Endodermal cell (in vitro differentiated cells): ENCODE measurements around the gene LLGL2. TPM values are rescaled to one million over a fixed set of nuclear protein-coding genes. Genes with fewer than 3 reads are reported as not detected.

Source experiments
- DNase-seq: peaks from one replicate; pipeline ENCODE4 v3.0.0-alpha.2; 2017
- H3K27ac ChIP-seq: 2 replicates; pipeline ENCODE4 v1.5.1; 2013; ENCODE audit warnings: mild to moderate bottlenecking, low read depth, low read length, moderate library complexity
- H3K27me3 ChIP-seq: 2 replicates; pipeline ENCODE4 v1.6.1; 2013; ENCODE audit warnings: mild to moderate bottlenecking, low read length, moderate library complexity; ENCODE audit not compliant: insufficient read depth, control insufficient read depth, poor library complexity, severe bottlenecking
- H3K36me3 ChIP-seq: 2 replicates; pipeline ENCODE4 v1.7.0; 2013; ENCODE audit warnings: mild to moderate bottlenecking, low read length, moderate library complexity; ENCODE audit not compliant: control insufficient read depth, insufficient read depth
- H3K4me1 ChIP-seq: one replicate; pipeline ENCODE4 v1.7.0; 2013; ENCODE audit warnings: low read length; ENCODE audit not compliant: control insufficient read depth, insufficient read depth
- H3K4me3 ChIP-seq: 2 replicates; pipeline ENCODE4 v1.5.1; 2013; ENCODE audit warnings: mild to moderate bottlenecking, low read length, moderate library complexity
- H3K9ac ChIP-seq: 2 replicates; pipeline ENCODE4 v1.6.1; 2013; ENCODE audit warnings: mild to moderate bottlenecking, low read length, moderate library complexity; ENCODE audit not compliant: poor library complexity, severe bottlenecking; ENCODE audit errors: extremely low read depth
- H3K9me3 ChIP-seq: 2 replicates; pipeline ENCODE4 v1.6.1; 2013; ENCODE audit warnings: mild to moderate bottlenecking, low read length, moderate library complexity; ENCODE audit not compliant: control insufficient read depth
- H3K27ac Mint-ChIP-seq: 2 replicates; pipeline ENCODE4 v1.8.0; 2020; ENCODE audit warnings: mixed read lengths
- H3K27me3 Mint-ChIP-seq: 2 replicates; pipeline ENCODE4 v1.8.0; 2021; ENCODE audit warnings: mild to moderate bottlenecking, mixed read lengths; ENCODE audit not compliant: insufficient read depth
- H3K36me3 Mint-ChIP-seq: 2 replicates; pipeline ENCODE4 v1.8.0; 2020; ENCODE audit warnings: low read depth, mixed read lengths
- H3K4me1 Mint-ChIP-seq: 2 replicates; pipeline ENCODE4 v1.8.0; 2020; ENCODE audit warnings: mixed read lengths
- H3K4me3 Mint-ChIP-seq: 2 replicates; pipeline ENCODE4 v1.8.0; 2020; ENCODE audit warnings: mild to moderate bottlenecking, moderate library complexity, mixed read lengths
- H3K9me3 Mint-ChIP-seq: 2 replicates; pipeline ENCODE4 v1.8.0; 2020; ENCODE audit warnings: mild to moderate bottlenecking, mixed read lengths
- CTCF ChIP-seq: fragments of 200-600 bp; sonication (generic); conservative IDR thresholded peaks from 2 replicates; pipeline ENCODE4 v1.5.0; 2021; ENCODE audit warnings: antibody characterized with exemption, mild to moderate bottlenecking
- WGBS, 2 experiments: methylation state at CpG; one replicate each; pipeline versions ENCODE4 v1.1.5 to v1.1.7; 2013; ENCODE audit warnings: missing lambda C conversion rate in 2 of 2, mixed read lengths in 1 of 2; ENCODE audit not compliant: insufficient coverage in 1 of 2, insufficient read length in 1 of 2; 5-methylcytosine and 5-hydroxymethylcytosine counted together
- total RNA-seq, 2 donors: library from RNA; stranded (reverse); fragmentation: NEBNext Ultra II Directional in 1 of 2; extraction: Animal tissue kit (Norgen Biotek cat#: 25700) in 1 of 2; gene quantifications; 2 replicates in 1 of 2; 3 replicates in 1 of 2; pipeline ENCODE4 v1.2.1, GENCODE V29; 2021

Gene LLGL2
- total RNA-seq, 2 donors from 2014 or later: 128 to 149 TPM

- Histone ChIP-seq H3K27ac (no peak overlapping the region), H3K27me3 (peaks cover 84% of the 10 kb centered on the region), H3K36me3 (peaks cover 4% of the 10 kb centered on the region), H3K4me3 (no peak overlapping the region), H3K9me3 (no peaks in the 10 kb centered on the region), H3K9ac (no peak overlapping the region), H3K4me1 (peaks cover 7% of the 10 kb centered on the region)
- Mint-ChIP-seq H3K4me3 (no peak overlapping the region), H3K27me3 (peaks cover 86% of the 10 kb centered on the region), H3K4me1 (peaks cover 29% of the 10 kb centered on the region), H3K27ac (no peak overlapping the region), H3K36me3 (peaks cover 25% of the 10 kb centered on the region), H3K9me3 (no peaks in the 10 kb centered on the region)
- 92 to 93% methylated on average over 5 to 6 of the region's 6 CpGs for WGBS, 2 experiments
- no peak for TF ChIP-seq CTCF
- peak; percentile 44 for DNase-seq
Measured at GRCh38 chr17:75480281-75480680, 45.2 kb upstream of the LLGL2 start.

- Histone ChIP-seq H3K27me3 (peaks cover 76% of the 10 kb centered on the region), H3K4me1 (peaks cover 7% of the 10 kb centered on the region), H3K9me3 (no peaks in the 10 kb centered on the region), H3K4me3 (no peak overlapping the region), H3K9ac (no peak overlapping the region), H3K36me3 (peaks cover 4% of the 10 kb centered on the region), H3K27ac (no peak overlapping the region)
- no peak for TF ChIP-seq CTCF
- no peak overlapping the region for H3K4me3 Mint-ChIP-seq
- peaks cover 80% of the 10 kb centered on the region for H3K27me3 Mint-ChIP-seq
- no peaks in the 10 kb centered on the region for H3K9me3 Mint-ChIP-seq
- H3K36me3 Mint-ChIP-seq: peaks cover 25% of the 10 kb centered on the region
- DNase-seq: peak; percentile 79
- peak overlapping the region; percentile 28 for H3K27ac Mint-ChIP-seq
- WGBS, 2 experiments: 58 to 76% methylated on average over 6 to 13 of the region's 13 CpGs
- H3K4me1 Mint-ChIP-seq: peaks cover 29% of the 10 kb centered on the region
Measured at GRCh38 chr17:75481194-75482068, 44.1 kb upstream of the LLGL2 start.

- no peaks in the 10 kb centered on the region for H3K9me3 Mint-ChIP-seq
- Histone ChIP-seq H3K9ac (no peak overlapping the region), H3K9me3 (no peaks in the 10 kb centered on the region), H3K27me3 (peaks cover 68% of the 10 kb centered on the region), H3K27ac (no peak overlapping the region), H3K36me3 (peaks cover 4% of the 10 kb centered on the region), H3K4me3 (no peak overlapping the region), H3K4me1 (peaks cover 7% of the 10 kb centered on the region)
- peaks cover 32% of the 10 kb centered on the region for H3K4me1 Mint-ChIP-seq
- H3K36me3 Mint-ChIP-seq: peaks cover 20% of the 10 kb centered on the region
- no peak overlapping the region for H3K4me3 Mint-ChIP-seq
- H3K27ac Mint-ChIP-seq: no peak overlapping the region
- no peak for TF ChIP-seq CTCF
- peaks cover 78% of the 10 kb centered on the region for H3K27me3 Mint-ChIP-seq
- WGBS, 2 experiments: 94 to 96% methylated on average over 8 to 16 of the region's 16 CpGs
- DNase-seq: no peak
Measured at GRCh38 chr17:75482098-75482942, 43.2 kb upstream of the LLGL2 start.
